Measurements from ENCODE around the gene ZC3H12D. TPM values are rescaled to one million over a fixed set of nuclear protein-coding genes. Genes with fewer than 3 reads are reported as not detected.
"Not testable (repeated sequence)": the region's sequence is repeated elsewhere in the genome, so short reads cannot be mapped to it uniquely, and the experiment has no call there.

Gene ZC3H12D
- total RNA-seq, 4 donors from 2014 or later: 0.78 to 1.4 (median 0.99) TPM

GRCh38 chr6:149501201-149501600 lies 16.4 kb upstream of the ZC3H12D start:
- WGBS, 2 donors: 98% methylated on average over 1 of the region's 1 CpG

GRCh38 chr6:149500096-149500495 lies 15.3 kb upstream of the ZC3H12D start:
- no peak for DNase-seq
- intact Hi-C loops (cut with DNase I): no loop called here
- Histone ChIP-seq H3K9me3 (no peaks in the 10 kb centered on the region), H3K36me3 (no peaks in the 10 kb centered on the region), H3K4me3 (replicated peaks in 1 of 3) (no peak overlapping the region), H3K27me3 (no peaks in the 10 kb centered on the region), H3K4me1 (no peaks in the 10 kb centered on the region), H3K27ac (no peak overlapping the region)
- WGBS, 2 donors: 81 to 93% methylated on average over 1 of the region's 1 CpG
- no peak for TF ChIP-seq CTCF (IDR thresholded peaks at IDR 0.05)
- TF ChIP-seq POLR2A (IDR thresholded peaks at IDR 0.05): no peak

More at GRCh38 chr6:149501201-149501600, 16.4 kb upstream of the ZC3H12D start:
- H3K9me3 ChIP-seq: no peaks in the 10 kb centered on the region
- H3K27me3 ChIP-seq: no peaks in the 10 kb centered on the region
- H3K4me3 ChIP-seq (replicated peaks in 1 of 3): no peak overlapping the region
- TF ChIP-seq POLR2A (IDR thresholded peaks at IDR 0.05): no peak
- TF ChIP-seq CTCF (IDR thresholded peaks at IDR 0.05): no peak
- DNase-seq: no peak
- H3K36me3 ChIP-seq: no peaks in the 10 kb centered on the region
- H3K27ac ChIP-seq: no peak overlapping the region
- no peaks in the 10 kb centered on the region for H3K4me1 ChIP-seq
- intact Hi-C loops (cut with DNase I): no loop called here

GRCh38 chr6:149499066-149499465 lies 14.3 kb upstream of the ZC3H12D start:
- no peak for DNase-seq
- Histone ChIP-seq H3K4me3 (replicated peaks in 1 of 3) (no peak overlapping the region), H3K36me3 (no peaks in the 10 kb centered on the region), H3K4me1 (no peaks in the 10 kb centered on the region), H3K27me3 (no peaks in the 10 kb centered on the region), H3K9me3 (no peaks in the 10 kb centered on the region), H3K27ac (no peak overlapping the region)
- intact Hi-C loops (cut with DNase I): no loop called here
- 88 to 89% methylated on average over 3 of the region's 3 CpGs for WGBS, 2 donors
- TF ChIP-seq CTCF (IDR thresholded peaks at IDR 0.05) (no peak), POLR2A (IDR thresholded peaks at IDR 0.05) (no peak)

- Histone ChIP-seq H3K9me3 (no peaks in the 10 kb centered on the region), H3K4me1 (no peaks in the 10 kb centered on the region), H3K27me3 (no peaks in the 10 kb centered on the region), H3K4me3 (replicated peaks in 1 of 3) (no peak overlapping the region), H3K36me3 (no peaks in the 10 kb centered on the region), H3K27ac (no peak overlapping the region)
- WGBS, 2 donors: 94 to 100% methylated on average over 2 of the region's 2 CpGs
- no peak for TF ChIP-seq CTCF (IDR thresholded peaks at IDR 0.05)
- no peak for TF ChIP-seq POLR2A (IDR thresholded peaks at IDR 0.05)
- no peak for DNase-seq
- intact Hi-C loops (cut with DNase I): no loop called here
These were observed 12.6 kb upstream of the ZC3H12D start for GRCh38 chr6:149497365-149497764.

GRCh38 chr6:149496597-149496996 lies 11.8 kb upstream of the ZC3H12D start:
- H3K27me3 ChIP-seq; H3K27ac ChIP-seq; H3K9me3 ChIP-seq; H3K36me3 ChIP-seq; H3K4me3 ChIP-seq (replicated peaks in 1 of 3); DNase-seq; intact Hi-C loops (cut with DNase I); H3K4me1 ChIP-seq: not testable (repeated sequence)
- WGBS, 2 donors: 95 to 96% methylated on average over 6 of the region's 6 CpGs

- H3K36me3 ChIP-seq; H3K4me1 ChIP-seq; DNase-seq; H3K9me3 ChIP-seq; H3K27me3 ChIP-seq; H3K4me3 ChIP-seq (replicated peaks in 1 of 3); intact Hi-C loops (cut with DNase I); H3K27ac ChIP-seq: not testable (repeated sequence)
- 87 to 92% methylated on average over 11 of the region's 11 CpGs for WGBS, 2 donors
These were observed 10.7 kb upstream of the ZC3H12D start for GRCh38 chr6:149495349-149496016.

GRCh38 chr6:149494810-149495209 lies 10.0 kb upstream of the ZC3H12D start:
- H3K4me3 ChIP-seq (replicated peaks in 1 of 3); H3K36me3 ChIP-seq; H3K9me3 ChIP-seq; intact Hi-C loops (cut with DNase I); H3K4me1 ChIP-seq; DNase-seq; H3K27ac ChIP-seq; H3K27me3 ChIP-seq: not testable (repeated sequence)
- 88 to 93% methylated on average over 4 of the region's 4 CpGs for WGBS, 2 donors

All from thyroid gland (tissue), 4 donors.